Choroid plexus epithelial cell (primary cell): Measurements from ENCODE around the gene ALG12.

Experiments used
- DNase-seq: peaks from one replicate; pipeline ENCODE4 v3.0.0-alpha.2; 2010; ENCODE audit warnings: low read depth
- H3K4me3 ChIP-seq: 2 replicates; pipeline ENCODE4 v1.5.1; 2011; ENCODE audit warnings: low read depth, mild to moderate bottlenecking, control low read depth, low read length, moderate library complexity
- CTCF ChIP-seq: conservative IDR thresholded peaks from 2 replicates; pipeline ENCODE4 v1.5.1; 2011; ENCODE audit warnings: low read depth, mild to moderate bottlenecking, control low read depth, inconsistent platforms, low read length, moderate library complexity

Gene ALG12

GRCh38 chr22:49936018-49936972 is 18.1 kb upstream of the ALG12 start:
- peak; percentile 74 for DNase-seq
- peak overlapping the region; percentile 26 for H3K4me3 ChIP-seq
- TF ChIP-seq CTCF, result no peak

GRCh38 chr22:49935561-49935960 is 17.3 kb upstream of the ALG12 start:
- DNase-seq, result no peak
- no peak for TF ChIP-seq CTCF
- H3K4me3 ChIP-seq, result peak overlapping the region; percentile 20

- DNase-seq, result peak; percentile 45
- no peak for TF ChIP-seq CTCF
- H3K4me3 ChIP-seq, result peak overlapping the region; percentile 20
Observed at GRCh38 chr22:49934891-49935557, 16.8 kb upstream of the ALG12 start.

DNA sequence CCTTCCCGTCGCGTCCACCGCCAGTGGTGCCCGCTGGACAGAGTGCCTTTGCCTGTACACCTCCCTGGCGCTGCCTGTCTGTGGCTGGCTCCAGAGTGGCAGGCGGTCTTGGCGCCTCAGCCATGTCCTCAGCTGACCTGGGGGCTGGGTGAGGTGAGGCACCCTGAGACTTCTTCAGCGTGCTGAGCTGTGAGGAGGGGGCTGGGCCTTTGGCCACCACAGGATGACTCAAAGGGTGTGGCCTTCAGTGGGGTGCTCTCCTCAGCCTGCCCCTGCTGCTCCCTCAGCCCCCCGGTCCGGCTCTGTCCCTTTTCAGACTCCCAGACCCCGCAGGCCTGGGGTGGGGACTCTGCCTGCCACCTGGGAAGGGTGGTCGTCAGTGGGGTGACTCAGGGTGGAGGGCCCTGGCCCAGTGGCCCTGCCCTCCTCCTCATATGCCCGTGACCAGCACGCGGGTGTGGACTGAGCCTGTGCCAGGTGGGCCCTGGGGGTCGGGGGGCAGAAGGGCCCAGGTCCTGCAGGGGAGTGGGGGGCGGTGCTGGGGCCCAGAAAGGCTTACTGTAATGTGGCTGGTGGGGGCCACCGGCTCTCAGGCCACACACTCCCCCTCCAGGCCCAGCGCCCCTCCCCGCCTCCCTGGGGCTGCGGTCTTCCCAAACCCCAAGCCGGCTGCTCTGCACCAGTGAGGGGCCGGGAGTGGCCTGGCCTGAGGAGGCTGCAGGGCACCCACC is 16.1 kb upstream of the ALG12 start:
- DNase-seq, result peak; percentile 9
- no peak overlapping the region for H3K4me3 ChIP-seq
- TF ChIP-seq CTCF, result no peak

GRCh38 chr22:49933236-49934159 is 15.3 kb upstream of the ALG12 start:
- no peak overlapping the region for H3K4me3 ChIP-seq
- no peak for DNase-seq
- no peak for TF ChIP-seq CTCF
